ENCODE results near the gene DAAM2.
A peak's percentile ranks its signal among the peaks of the same experiment; 100 is the strongest.

Gene DAAM2

GRCh38 chr6:39880594-39880993, 88.4 kb downstream of the DAAM2 start:
- Histone ChIP-seq H3K36me3 (no peaks in the 10 kb centered on the region), H4K20me1 (no peaks in the 10 kb centered on the region), H3K4me2 (no peak overlapping the region), H3K4me1 (no peaks in the 10 kb centered on the region), H3K9ac (no peak overlapping the region), H3K4me3 (no peak overlapping the region), H3K9me3 (replicated peaks in 1 of 11) (no peaks in the 10 kb centered on the region), H3K27me3 (no peaks in the 10 kb centered on the region), H3K27ac (no peak overlapping the region)
- TF ChIP-seq Cebpa-rat (IDR thresholded peaks at IDR 0.05): no peak

GRCh38 chr6:39881851-39882530, 89.8 kb downstream of the DAAM2 start:
- Histone ChIP-seq H3K4me2 (no peak overlapping the region), H4K20me1 (no peaks in the 10 kb centered on the region), H3K9me3 (replicated peaks in 1 of 11) (no peaks in the 10 kb centered on the region), H3K9ac (no peak overlapping the region), H3K36me3 (no peaks in the 10 kb centered on the region), H3K27me3 (no peaks in the 10 kb centered on the region), H3K27ac (no peak overlapping the region), H3K4me1 (no peaks in the 10 kb centered on the region), H3K4me3 (no peak overlapping the region)
- no peak for TF ChIP-seq Cebpa-rat (IDR thresholded peaks at IDR 0.05)

GRCh38 chr6:39882531-39882899, 90.3 kb downstream of the DAAM2 start:
- no peak for TF ChIP-seq Cebpa-rat (IDR thresholded peaks at IDR 0.05)
- H4K20me1 ChIP-seq: no peaks in the 10 kb centered on the region
- H3K27ac ChIP-seq: no peak overlapping the region
- H3K27me3 ChIP-seq: no peaks in the 10 kb centered on the region
- H3K4me2 ChIP-seq: no peak overlapping the region
- peaks cover under 1 to 4% (median 3%) of the 10 kb centered on the region in 10 experiments; a peak in 16 of 20 replicates for H3K4me1 ChIP-seq
- H3K4me3 ChIP-seq: no peak overlapping the region
- H3K9me3 ChIP-seq (replicated peaks in 1 of 11): no peaks in the 10 kb centered on the region
- no peaks in the 10 kb centered on the region for H3K36me3 ChIP-seq
- no peak overlapping the region for H3K9ac ChIP-seq

GRCh38 chr6:39884696-39885095, 92.5 kb downstream of the DAAM2 start:
- no peaks in the 10 kb centered on the region for H3K36me3 ChIP-seq
- H3K4me1 ChIP-seq: peaks cover 6 to 9% (median 8%) of the 10 kb centered on the region in 10 experiments; a peak in 16 of 20 replicates
- no peak for TF ChIP-seq Cebpa-rat (IDR thresholded peaks at IDR 0.05)
- H3K9ac ChIP-seq: no peak overlapping the region
- H4K20me1 ChIP-seq: no peaks in the 10 kb centered on the region
- no peak overlapping the region for H3K4me3 ChIP-seq
- no peak overlapping the region for H3K27ac ChIP-seq
- H3K27me3 ChIP-seq: no peaks in the 10 kb centered on the region
- no peak overlapping the region for H3K4me2 ChIP-seq
- no peaks in the 10 kb centered on the region for H3K9me3 ChIP-seq (replicated peaks in 1 of 11)

- H3K4me3 ChIP-seq: no peak overlapping the region
Measured at GRCh38 chr6:39885691-39886090, 93.5 kb downstream of the DAAM2 start.

GRCh38 chr6:39886871-39887270, 94.7 kb downstream of the DAAM2 start:
- Histone ChIP-seq H3K4me1 (peaks cover 6 to 9% (median 8%) of the 10 kb centered on the region in 10 experiments; a peak in 16 of 20 replicates), H3K27me3 (no peaks in the 10 kb centered on the region), H3K9ac (no peak overlapping the region), H3K4me2 (peak overlapping the region in 2 of 11 experiments; percentile 52 to 59; a peak in 1 of 22 replicates), H3K27ac (no peak overlapping the region), H3K9me3 (replicated peaks in 1 of 11) (no peaks in the 10 kb centered on the region), H3K4me3 (no peak overlapping the region), H3K36me3 (no peaks in the 10 kb centered on the region), H4K20me1 (no peaks in the 10 kb centered on the region)
- no peak for TF ChIP-seq Cebpa-rat (IDR thresholded peaks at IDR 0.05)

More at GRCh38 chr6:39885691-39886090, 93.5 kb downstream of the DAAM2 start:
- TF ChIP-seq Cebpa-rat (IDR thresholded peaks at IDR 0.05): no peak
- H3K36me3 ChIP-seq: no peaks in the 10 kb centered on the region
- H3K9ac ChIP-seq: no peak overlapping the region
- peaks cover 6 to 9% (median 8%) of the 10 kb centered on the region in 10 experiments; a peak in 16 of 20 replicates for H3K4me1 ChIP-seq
- H4K20me1 ChIP-seq: no peaks in the 10 kb centered on the region
- H3K27me3 ChIP-seq: no peaks in the 10 kb centered on the region
- H3K4me2 ChIP-seq: no peak overlapping the region
- no peaks in the 10 kb centered on the region for H3K9me3 ChIP-seq (replicated peaks in 1 of 11)
- H3K27ac ChIP-seq: no peak overlapping the region

GRCh38 chr6:39887692-39888450, 95.7 kb downstream of the DAAM2 start:
- Histone ChIP-seq H3K4me2 (peak overlapping the region in 10 of 11 experiments; percentile 8 to 64 (median 43); a peak in 19 of 22 replicates), H3K27me3 (no peaks in the 10 kb centered on the region), H3K27ac (no peak overlapping the region), H3K9me3 (replicated peaks in 1 of 11) (no peaks in the 10 kb centered on the region), H3K36me3 (no peaks in the 10 kb centered on the region), H3K4me1 (peaks cover 6 to 9% (median 8%) of the 10 kb centered on the region in 10 experiments; a peak in 16 of 20 replicates), H4K20me1 (no peaks in the 10 kb centered on the region), H3K9ac (no peak overlapping the region), H3K4me3 (no peak overlapping the region)
- no peak for TF ChIP-seq Cebpa-rat (IDR thresholded peaks at IDR 0.05)

GRCh38 chr6:39889229-39889628, 97.1 kb downstream of the DAAM2 start:
- Histone ChIP-seq H3K4me2 (no peak overlapping the region), H3K9ac (no peak overlapping the region), H3K4me1 (peaks cover 6 to 9% (median 8%) of the 10 kb centered on the region in 10 experiments; a peak in 16 of 20 replicates), H4K20me1 (no peaks in the 10 kb centered on the region), H3K27ac (no peak overlapping the region), H3K27me3 (no peaks in the 10 kb centered on the region), H3K4me3 (no peak overlapping the region), H3K9me3 (replicated peaks in 1 of 11) (no peaks in the 10 kb centered on the region), H3K36me3 (no peaks in the 10 kb centered on the region)
- no peak for TF ChIP-seq Cebpa-rat (IDR thresholded peaks at IDR 0.05)

GRCh38 chr6:39891353-39891752, 99.2 kb downstream of the DAAM2 start:
- Histone ChIP-seq H3K36me3 (no peaks in the 10 kb centered on the region), H3K27ac (no peak overlapping the region), H3K27me3 (no peaks in the 10 kb centered on the region), H3K9ac (no peak overlapping the region), H3K4me1 (peaks cover 6 to 9% (median 8%) of the 10 kb centered on the region in 10 experiments; a peak in 16 of 20 replicates), H3K4me2 (no peak overlapping the region), H3K9me3 (replicated peaks in 1 of 11) (no peaks in the 10 kb centered on the region), H4K20me1 (no peaks in the 10 kb centered on the region), H3K4me3 (no peak overlapping the region)
- no peak for TF ChIP-seq Cebpa-rat (IDR thresholded peaks at IDR 0.05)

Data from BLaER1 treated with 17β-estradiol and CSF1 and Interleukin-3, amounts not matched to agents 10 nM and 100 nM (cell line).